HFFc6 (cell line): Measurements from ENCODE around the gene ASPN. TPM values are rescaled to one million over a fixed set of nuclear protein-coding genes. Genes with fewer than 3 reads are reported as not detected.

Experiments
- DNase-seq: peaks from one replicate; pipeline ENCODE4 v3.0.0-alpha.2; 2018
- H3K27ac Mint-ChIP-seq: 2 replicates; pipeline ENCODE4 v1.8.0; 2020; ENCODE audit warnings: mild to moderate bottlenecking, mixed read lengths
- H3K27me3 Mint-ChIP-seq: 2 replicates; pipeline ENCODE4 v1.8.0; 2021; ENCODE audit warnings: mild to moderate bottlenecking, moderate library complexity, mixed read lengths; ENCODE audit not compliant: insufficient read depth
- H3K36me3 Mint-ChIP-seq: 2 replicates; pipeline ENCODE4 v1.8.0; 2021; ENCODE audit warnings: low read depth, mixed read lengths
- H3K4me1 Mint-ChIP-seq: 2 replicates; pipeline ENCODE4 v1.8.0; 2020; ENCODE audit warnings: low read depth, mixed read lengths
- H3K4me3 Mint-ChIP-seq: 2 replicates; pipeline ENCODE4 v1.8.0; 2020; ENCODE audit warnings: mild to moderate bottlenecking, moderate library complexity, mixed read lengths
- H3K9me3 Mint-ChIP-seq: 2 replicates; pipeline ENCODE4 v1.8.0; 2020; ENCODE audit warnings: mild to moderate bottlenecking, mixed read lengths
- total RNA-seq, 6 experiments: library from RNA; stranded (reverse); fragmentation: NEBNext Ultra II Directional; extraction: Animal tissue kit (Norgen Biotek cat#: 25700); gene quantifications; 2 replicates in 1 of 6; 3 replicates in 5 of 6; pipeline ENCODE4 v1.2.3, GENCODE V29; 2021
- TF ChIP-seq, protein P1 (sequence below): fragments of 200-600 bp; sonication (generic); IDR thresholded peaks from 2 replicates; pipeline ENCODE4 v1.5.0; 2021; ENCODE audit warnings: antibody characterized with exemption, mild to moderate bottlenecking

Gene ASPN
- total RNA-seq, 6 experiments from 2014 or later, result 4.0 to 6.7 (median 4.6) TPM

GRCh38 chr9:92527291-92527828, 45.1 kb upstream of the ASPN start:
- Mint-ChIP-seq H3K9me3 (no peaks in the 10 kb centered on the region), H3K4me1 (no peaks in the 10 kb centered on the region), H3K4me3 (no peak overlapping the region), H3K27me3 (no peaks in the 10 kb centered on the region; the same call in 1 of the 2 replicates), H3K36me3 (no peaks in the 10 kb centered on the region), H3K27ac (no peak overlapping the region)
- TF ChIP-seq, protein P1, sequence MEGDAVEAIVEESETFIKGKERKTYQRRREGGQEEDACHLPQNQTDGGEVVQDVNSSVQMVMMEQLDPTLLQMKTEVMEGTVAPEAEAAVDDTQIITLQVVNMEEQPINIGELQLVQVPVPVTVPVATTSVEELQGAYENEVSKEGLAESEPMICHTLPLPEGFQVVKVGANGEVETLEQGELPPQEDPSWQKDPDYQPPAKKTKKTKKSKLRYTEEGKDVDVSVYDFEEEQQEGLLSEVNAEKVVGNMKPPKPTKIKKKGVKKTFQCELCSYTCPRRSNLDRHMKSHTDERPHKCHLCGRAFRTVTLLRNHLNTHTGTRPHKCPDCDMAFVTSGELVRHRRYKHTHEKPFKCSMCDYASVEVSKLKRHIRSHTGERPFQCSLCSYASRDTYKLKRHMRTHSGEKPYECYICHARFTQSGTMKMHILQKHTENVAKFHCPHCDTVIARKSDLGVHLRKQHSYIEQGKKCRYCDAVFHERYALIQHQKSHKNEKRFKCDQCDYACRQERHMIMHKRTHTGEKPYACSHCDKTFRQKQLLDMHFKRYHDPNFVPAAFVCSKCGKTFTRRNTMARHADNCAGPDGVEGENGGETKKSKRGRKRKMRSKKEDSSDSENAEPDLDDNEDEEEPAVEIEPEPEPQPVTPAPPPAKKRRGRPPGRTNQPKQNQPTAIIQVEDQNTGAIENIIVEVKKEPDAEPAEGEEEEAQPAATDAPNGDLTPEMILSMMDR, result no peak
- no peak for DNase-seq

DNA sequence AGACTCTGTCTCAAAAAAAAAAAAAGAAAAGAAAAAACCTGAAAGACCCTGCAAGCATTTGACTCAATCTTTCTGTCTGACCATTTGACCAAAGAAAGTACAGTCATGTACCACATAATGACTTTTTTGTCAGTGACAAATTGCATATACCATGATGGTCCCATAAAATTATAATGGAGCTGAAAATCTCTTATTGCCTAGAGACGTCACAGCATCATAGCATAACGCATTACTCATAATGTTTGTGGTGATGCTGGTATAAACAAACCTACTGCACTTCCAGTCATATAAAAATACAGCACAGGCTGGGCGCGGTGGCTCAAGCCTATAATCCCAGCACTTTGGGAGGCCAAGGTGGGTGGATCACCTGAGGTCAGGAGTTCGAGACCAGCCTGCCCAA, 43.0 kb upstream of the ASPN start:
- no peaks in the 10 kb centered on the region for H3K4me1 Mint-ChIP-seq
- TF ChIP-seq, protein P1, result no peak
- no peaks in the 10 kb centered on the region for H3K36me3 Mint-ChIP-seq
- H3K4me3 Mint-ChIP-seq, result no peak overlapping the region
- no peaks in the 10 kb centered on the region for H3K27me3 Mint-ChIP-seq
- H3K27ac Mint-ChIP-seq, result no peak overlapping the region
- no peaks in the 10 kb centered on the region for H3K9me3 Mint-ChIP-seq
- peak; percentile 67 for DNase-seq

- H3K4me1 Mint-ChIP-seq, result no peaks in the 10 kb centered on the region
- no peaks in the 10 kb centered on the region for H3K9me3 Mint-ChIP-seq
- no peak overlapping the region for H3K27ac Mint-ChIP-seq
- no peak overlapping the region for H3K4me3 Mint-ChIP-seq
- no peaks in the 10 kb centered on the region for H3K36me3 Mint-ChIP-seq
- TF ChIP-seq, protein P1, result no peak
- H3K27me3 Mint-ChIP-seq, result no peaks in the 10 kb centered on the region
- no peak for DNase-seq
Measured at GRCh38 chr9:92524881-92525280, 42.6 kb upstream of the ASPN start.

GRCh38 chr9:92522983-92523970, 41.0 kb upstream of the ASPN start:
- no peaks in the 10 kb centered on the region for H3K4me1 Mint-ChIP-seq
- no peaks in the 10 kb centered on the region; the same call in 1 of the 2 replicates for H3K27me3 Mint-ChIP-seq
- no peak overlapping the region for H3K4me3 Mint-ChIP-seq
- TF ChIP-seq, protein P1, result no peak
- DNase-seq, result no peak
- H3K36me3 Mint-ChIP-seq, result no peaks in the 10 kb centered on the region
- no peaks in the 10 kb centered on the region for H3K9me3 Mint-ChIP-seq
- no peak overlapping the region for H3K27ac Mint-ChIP-seq

GRCh38 chr9:92520837-92521236, 38.5 kb upstream of the ASPN start:
- TF ChIP-seq, protein P1, result no peak
- Mint-ChIP-seq H3K27ac (no peak overlapping the region), H3K9me3 (no peaks in the 10 kb centered on the region)

More at GRCh38 chr9:92520837-92521236, 38.5 kb upstream of the ASPN start:
- Mint-ChIP-seq H3K27me3 (no peaks in the 10 kb centered on the region; the same call in 1 of the 2 replicates), H3K4me1 (peaks cover 7% of the 10 kb centered on the region), H3K36me3 (no peaks in the 10 kb centered on the region), H3K4me3 (no peak overlapping the region)
- DNase-seq, result no peak
